HL-60 (cell line): Measurements from ENCODE around the gene HMX3.

Source experiments
- DNase-seq, 2 experiments: peaks; one replicate each; pipeline ENCODE4 v3.0.0-alpha.2; 2010 to 2020; ENCODE audit warnings: low read depth in 1 of 2, low spot score in 1 of 2
- H3K27ac ChIP-seq: fragments of 250-450 bp; sonication (Bioruptor Pico); replicated peaks from 2 replicates; pipeline ENCODE4 v1.5.1; 2020; ENCODE audit warnings: mild to moderate bottlenecking, moderate library complexity
- H3K27me3 ChIP-seq: fragments of 250-450 bp; sonication (Bioruptor Pico); 2 replicates; pipeline ENCODE4 v1.5.1; 2021; ENCODE audit warnings: mild to moderate bottlenecking, moderate library complexity; ENCODE audit not compliant: insufficient read depth, poor library complexity, severe bottlenecking
- H3K4me3 ChIP-seq: replicated peaks from 2 replicates; pipeline ENCODE4 v1.5.1; 2011; ENCODE audit warnings: mild to moderate bottlenecking, control low read depth, low read length; ENCODE audit not compliant: insufficient read depth
- GABPA ChIP-seq: IDR thresholded peaks from 2 replicates; pipeline ENCODE4 v1.6.1; 2012; ENCODE audit warnings: low read depth
- POLR2AphosphoS5 ChIP-seq: IDR thresholded peaks from 2 replicates; pipeline ENCODE4 v1.6.1; 2012; ENCODE audit warnings: low read depth
- SPI1 ChIP-seq: IDR thresholded peaks from 2 replicates; pipeline ENCODE4 v1.6.1; 2012; ENCODE audit warnings: low read depth, mild to moderate bottlenecking, borderline replicate concordance
- TF ChIP-seq, protein P1 (sequence below): IDR thresholded peaks from 2 replicates; pipeline ENCODE4 v1.6.1; 2012; ENCODE audit warnings: low read depth; ENCODE audit not compliant: insufficient replicate concordance
- TF ChIP-seq, protein P2 (sequence below): IDR thresholded peaks from one replicate; pipeline ENCODE4 v1.5.1; 2011; ENCODE audit warnings: low read length, control low read depth, inconsistent platforms; ENCODE audit not compliant: insufficient read depth

Gene HMX3

GRCh38 chr10:123096452-123096851, 39.3 kb upstream of the HMX3 start:
- no peak overlapping the region for H3K27ac ChIP-seq
- no peak overlapping the region for H3K4me3 ChIP-seq
- DNase-seq = no peak
- TF ChIP-seq, protein P1, sequence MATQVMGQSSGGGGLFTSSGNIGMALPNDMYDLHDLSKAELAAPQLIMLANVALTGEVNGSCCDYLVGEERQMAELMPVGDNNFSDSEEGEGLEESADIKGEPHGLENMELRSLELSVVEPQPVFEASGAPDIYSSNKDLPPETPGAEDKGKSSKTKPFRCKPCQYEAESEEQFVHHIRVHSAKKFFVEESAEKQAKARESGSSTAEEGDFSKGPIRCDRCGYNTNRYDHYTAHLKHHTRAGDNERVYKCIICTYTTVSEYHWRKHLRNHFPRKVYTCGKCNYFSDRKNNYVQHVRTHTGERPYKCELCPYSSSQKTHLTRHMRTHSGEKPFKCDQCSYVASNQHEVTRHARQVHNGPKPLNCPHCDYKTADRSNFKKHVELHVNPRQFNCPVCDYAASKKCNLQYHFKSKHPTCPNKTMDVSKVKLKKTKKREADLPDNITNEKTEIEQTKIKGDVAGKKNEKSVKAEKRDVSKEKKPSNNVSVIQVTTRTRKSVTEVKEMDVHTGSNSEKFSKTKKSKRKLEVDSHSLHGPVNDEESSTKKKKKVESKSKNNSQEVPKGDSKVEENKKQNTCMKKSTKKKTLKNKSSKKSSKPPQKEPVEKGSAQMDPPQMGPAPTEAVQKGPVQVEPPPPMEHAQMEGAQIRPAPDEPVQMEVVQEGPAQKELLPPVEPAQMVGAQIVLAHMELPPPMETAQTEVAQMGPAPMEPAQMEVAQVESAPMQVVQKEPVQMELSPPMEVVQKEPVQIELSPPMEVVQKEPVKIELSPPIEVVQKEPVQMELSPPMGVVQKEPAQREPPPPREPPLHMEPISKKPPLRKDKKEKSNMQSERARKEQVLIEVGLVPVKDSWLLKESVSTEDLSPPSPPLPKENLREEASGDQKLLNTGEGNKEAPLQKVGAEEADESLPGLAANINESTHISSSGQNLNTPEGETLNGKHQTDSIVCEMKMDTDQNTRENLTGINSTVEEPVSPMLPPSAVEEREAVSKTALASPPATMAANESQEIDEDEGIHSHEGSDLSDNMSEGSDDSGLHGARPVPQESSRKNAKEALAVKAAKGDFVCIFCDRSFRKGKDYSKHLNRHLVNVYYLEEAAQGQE = no peak
- TF ChIP-seq POLR2AphosphoS5 (no peak), SPI1 (no peak), GABPA (no peak)
- TF ChIP-seq, protein P2, sequence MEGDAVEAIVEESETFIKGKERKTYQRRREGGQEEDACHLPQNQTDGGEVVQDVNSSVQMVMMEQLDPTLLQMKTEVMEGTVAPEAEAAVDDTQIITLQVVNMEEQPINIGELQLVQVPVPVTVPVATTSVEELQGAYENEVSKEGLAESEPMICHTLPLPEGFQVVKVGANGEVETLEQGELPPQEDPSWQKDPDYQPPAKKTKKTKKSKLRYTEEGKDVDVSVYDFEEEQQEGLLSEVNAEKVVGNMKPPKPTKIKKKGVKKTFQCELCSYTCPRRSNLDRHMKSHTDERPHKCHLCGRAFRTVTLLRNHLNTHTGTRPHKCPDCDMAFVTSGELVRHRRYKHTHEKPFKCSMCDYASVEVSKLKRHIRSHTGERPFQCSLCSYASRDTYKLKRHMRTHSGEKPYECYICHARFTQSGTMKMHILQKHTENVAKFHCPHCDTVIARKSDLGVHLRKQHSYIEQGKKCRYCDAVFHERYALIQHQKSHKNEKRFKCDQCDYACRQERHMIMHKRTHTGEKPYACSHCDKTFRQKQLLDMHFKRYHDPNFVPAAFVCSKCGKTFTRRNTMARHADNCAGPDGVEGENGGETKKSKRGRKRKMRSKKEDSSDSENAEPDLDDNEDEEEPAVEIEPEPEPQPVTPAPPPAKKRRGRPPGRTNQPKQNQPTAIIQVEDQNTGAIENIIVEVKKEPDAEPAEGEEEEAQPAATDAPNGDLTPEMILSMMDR = no peak
- H3K27me3 ChIP-seq = no peaks in the 10 kb centered on the region

DNA sequence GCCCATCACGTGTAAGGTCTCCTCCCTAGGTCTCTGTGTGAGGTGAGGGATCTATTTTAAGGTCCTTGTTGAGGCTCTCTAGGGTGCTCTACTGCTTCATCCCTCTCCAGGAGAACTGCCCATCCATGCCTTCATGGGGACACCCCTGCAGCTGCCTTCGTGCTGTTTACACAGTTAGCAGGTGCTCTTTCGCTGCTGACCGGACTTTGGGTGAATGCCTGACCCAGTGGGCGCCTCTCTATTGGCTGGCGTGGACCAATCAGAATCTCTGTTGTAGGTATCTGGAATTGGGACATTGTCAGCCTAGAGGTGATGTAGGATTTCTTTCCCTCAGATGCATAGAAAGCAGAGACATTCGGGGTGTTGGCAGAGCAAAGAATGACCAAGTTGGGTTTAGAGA, 38.7 kb upstream of the HMX3 start:
- no peak overlapping the region for H3K4me3 ChIP-seq
- no peaks in the 10 kb centered on the region for H3K27me3 ChIP-seq
- no peak for DNase-seq
- no peak overlapping the region for H3K27ac ChIP-seq
- TF ChIP-seq, protein P2 = no peak
- TF ChIP-seq, protein P1 = no peak
- TF ChIP-seq POLR2AphosphoS5 (no peak), GABPA (no peak), SPI1 (no peak)

DNA sequence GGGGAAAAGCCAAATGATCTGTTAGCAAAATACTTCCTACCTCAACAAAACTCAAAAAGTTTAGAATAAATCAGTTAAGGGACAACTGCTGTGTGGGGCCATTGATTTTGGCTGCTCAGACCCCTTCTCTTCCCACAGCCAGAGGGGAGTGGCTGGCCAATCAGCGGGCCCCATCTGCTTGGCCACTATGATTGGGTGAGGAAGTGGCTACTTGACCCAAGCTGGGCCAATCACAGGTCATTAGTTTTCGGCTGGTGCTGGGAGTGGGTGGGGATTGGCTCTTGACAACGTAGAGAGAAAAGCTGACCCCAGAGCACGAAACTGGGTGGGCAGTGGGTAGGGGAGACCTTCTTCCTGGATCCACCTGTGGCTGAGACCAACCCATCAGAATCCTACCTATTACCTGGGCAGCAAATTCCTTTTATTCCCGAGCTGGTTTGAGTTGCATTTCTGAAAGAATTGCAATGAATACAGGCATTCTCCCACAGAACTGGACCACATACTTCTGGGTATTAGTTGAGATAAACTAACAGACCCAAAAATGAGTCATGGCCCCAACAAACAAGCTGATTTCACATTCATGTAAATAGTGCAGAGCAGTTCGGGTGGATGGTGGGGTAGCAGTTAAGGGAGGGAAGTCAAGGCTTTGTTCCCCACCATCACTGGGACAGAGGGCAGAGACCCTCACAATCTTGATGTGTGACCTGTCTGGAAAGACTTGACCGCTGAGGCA, 35.6 kb upstream of the HMX3 start:
- no peak overlapping the region for H3K27ac ChIP-seq
- no peak overlapping the region for H3K4me3 ChIP-seq
- TF ChIP-seq, protein P2 = no peak
- TF ChIP-seq, protein P1 = no peak
- TF ChIP-seq POLR2AphosphoS5 (no peak), SPI1 (no peak), GABPA (no peak)
- no peaks in the 10 kb centered on the region for H3K27me3 ChIP-seq
- no peak for DNase-seq
